GM19239 (cell line): ENCODE data around the gene PPP2R5C.
"Not testable (repeated sequence)": the region's sequence is repeated elsewhere in the genome, so short reads cannot be mapped to it uniquely, and the experiment has no call there.

Experiments
- DNase-seq: peaks from one replicate; pipeline ENCODE4 v3.0.0; 2011; ENCODE audit warnings: low spot score; ENCODE audit not compliant: insufficient read length
- FAIRE-seq: peaks from 2 replicates; lab custom pipeline; 2011; peaks lifted over from hg19 to GRCh38; lab: Jason Lieb, UNC

Gene PPP2R5C

GRCh38 chr14:101726295-101726953 lies 35.1 kb upstream of the PPP2R5C start:
- DNase-seq: no peak
- FAIRE-seq: no peak

- no peak for FAIRE-seq
- no peak for DNase-seq
These were observed 34.6 kb upstream of the PPP2R5C start for GRCh38 chr14:101726954-101727302.

- DNase-seq (no peak), FAIRE-seq (no peak)
These were observed 33.7 kb upstream of the PPP2R5C start for GRCh38 chr14:101727611-101728366.

- FAIRE-seq (no peak), DNase-seq (no peak)
These were observed 33.2 kb upstream of the PPP2R5C start for GRCh38 chr14:101728367-101728742.

GRCh38 chr14:101729382-101729781 lies 32.1 kb upstream of the PPP2R5C start:
- FAIRE-seq: no peak
- DNase-seq: no peak

- DNase-seq, FAIRE-seq: not testable (repeated sequence)
These were observed 31.4 kb upstream of the PPP2R5C start for GRCh38 chr14:101730157-101730556.

- DNase-seq (no peak), FAIRE-seq (no peak)
These were observed 30.8 kb upstream of the PPP2R5C start for GRCh38 chr14:101730626-101731186.

- DNase-seq (peak; percentile 28), FAIRE-seq (peak; percentile 88)
These were observed 30.1 kb upstream of the PPP2R5C start for GRCh38 chr14:101731187-101732080.

- FAIRE-seq: no peak
- no peak for DNase-seq
These were observed 29.4 kb upstream of the PPP2R5C start for GRCh38 chr14:101732118-101732517.

GRCh38 chr14:101733211-101733610 lies 28.3 kb upstream of the PPP2R5C start:
- FAIRE-seq: no peak

GRCh38 chr14:101734246-101734847 lies 27.2 kb upstream of the PPP2R5C start:
- FAIRE-seq: no peak
- no peak for DNase-seq

More at GRCh38 chr14:101733211-101733610, 28.3 kb upstream of the PPP2R5C start:
- DNase-seq: no peak

GRCh38 chr14:101735453-101735852 lies 26.1 kb upstream of the PPP2R5C start:
- FAIRE-seq (no peak), DNase-seq (no peak)

- DNase-seq: no peak
- FAIRE-seq: no peak
These were observed 25.4 kb upstream of the PPP2R5C start for GRCh38 chr14:101736071-101736470.

GRCh38 chr14:101736585-101736984 lies 24.9 kb upstream of the PPP2R5C start:
- no peak for FAIRE-seq

GRCh38 chr14:101737414-101738339 lies 23.8 kb upstream of the PPP2R5C start:
- no peak for DNase-seq
- no peak for FAIRE-seq

More at GRCh38 chr14:101736585-101736984, 24.9 kb upstream of the PPP2R5C start:
- no peak for DNase-seq

- DNase-seq (no peak), FAIRE-seq (no peak)
These were observed 22.7 kb upstream of the PPP2R5C start for GRCh38 chr14:101738703-101739320.

GRCh38 chr14:101739446-101740141 lies 21.9 kb upstream of the PPP2R5C start:
- FAIRE-seq: no peak
- DNase-seq: no peak

GRCh38 chr14:101740981-101741380 lies 20.5 kb upstream of the PPP2R5C start:
- no peak for DNase-seq
- FAIRE-seq: no peak
